BLaER1 (cell line): ENCODE data around the gene SLC9B2.

Source experiments
- H3K27ac ChIP-seq: shearing (Covaris generic); formaldehyde crosslinking; 2 replicates; pipeline ENCODE4 v1.8.1; 2022
- H3K27me3 ChIP-seq: shearing (Covaris generic); formaldehyde crosslinking; 2 replicates; pipeline ENCODE4 v1.8.1; 2022
- H3K36me3 ChIP-seq: shearing (Covaris generic); formaldehyde crosslinking; 2 replicates; pipeline ENCODE4 v1.8.1; 2022
- H3K4me1 ChIP-seq: shearing (Covaris generic); formaldehyde crosslinking; 2 replicates; pipeline ENCODE4 v1.8.1; 2022
- H3K4me2 ChIP-seq: shearing (Covaris generic); formaldehyde crosslinking; 2 replicates; pipeline ENCODE4 v1.8.1; 2022
- H3K4me3 ChIP-seq: shearing (Covaris generic); formaldehyde crosslinking; 2 replicates; pipeline ENCODE4 v1.8.1; 2022
- H3K9ac ChIP-seq: shearing (Covaris generic); formaldehyde crosslinking; 2 replicates; pipeline ENCODE4 v1.8.1; 2022
- H3K9me3 ChIP-seq: shearing (Covaris generic); formaldehyde crosslinking; 2 replicates; pipeline ENCODE4 v1.8.1; 2022
- H4K20me1 ChIP-seq: shearing (Covaris generic); formaldehyde crosslinking; 2 replicates; pipeline ENCODE4 v1.8.1; 2022
- Cebpa-rat ChIP-seq: shearing (Covaris generic); IDR thresholded peaks from 2 replicates; pipeline ENCODE4 v1.8.1; 2022

The SLC9B2 gene

GRCh38 chr4:103026868-103027267, 49.7 kb downstream of the SLC9B2 start:
- Histone ChIP-seq H3K27me3 (no peaks in the 10 kb centered on the region), H3K9ac (no peak overlapping the region), H3K4me1 (no peaks in the 10 kb centered on the region), H3K36me3 (peaks cover 55% of the 10 kb centered on the region; the same call in 1 of the 2 replicates), H3K4me3 (no peak overlapping the region), H4K20me1 (no peaks in the 10 kb centered on the region), H3K27ac (no peak overlapping the region), H3K9me3 (no peaks in the 10 kb centered on the region), H3K4me2 (no peak overlapping the region)
- TF ChIP-seq Cebpa-rat: no peak

GRCh38 chr4:103024996-103025395, 51.6 kb downstream of the SLC9B2 start:
- no peak overlapping the region for H3K9ac ChIP-seq
- H3K4me3 ChIP-seq: no peak overlapping the region
- peaks cover 45% of the 10 kb centered on the region; the same call in 1 of the 2 replicates for H3K36me3 ChIP-seq
- H3K4me1 ChIP-seq: peaks cover 5% of the 10 kb centered on the region
- no peak for TF ChIP-seq Cebpa-rat
- H3K27me3 ChIP-seq: no peaks in the 10 kb centered on the region
- H3K4me2 ChIP-seq: no peak overlapping the region
- H3K27ac ChIP-seq: no peak overlapping the region
- no peaks in the 10 kb centered on the region for H3K9me3 ChIP-seq
- no peaks in the 10 kb centered on the region for H4K20me1 ChIP-seq

GRCh38 chr4:103021120-103021519, 55.4 kb downstream of the SLC9B2 start:
- no peak overlapping the region for H3K27ac ChIP-seq
- H3K4me1 ChIP-seq: peaks cover 17% of the 10 kb centered on the region
- H3K4me3 ChIP-seq: no peak overlapping the region
- TF ChIP-seq Cebpa-rat: no peak
- no peaks in the 10 kb centered on the region for H3K27me3 ChIP-seq
- no peak overlapping the region for H3K4me2 ChIP-seq
- no peaks in the 10 kb centered on the region for H4K20me1 ChIP-seq
- H3K36me3 ChIP-seq: peaks cover 23% of the 10 kb centered on the region; the same call in 1 of the 2 replicates
- no peaks in the 10 kb centered on the region for H3K9me3 ChIP-seq
- H3K9ac ChIP-seq: no peak overlapping the region

GRCh38 chr4:103019308-103020124, 57.0 kb downstream of the SLC9B2 start, which contains the start of gene SLC9B1:
TSS of gene SLC9B1 (minus strand) at chr4:103019705. CDS start at chr4:102991711, 27,994 bp downstream.
- Histone ChIP-seq H3K27ac (peak within 1 kb of the TSS; percentile 90), H4K20me1 (no peaks in the 10 kb centered on the region), H3K4me2 (peak within 1 kb of the TSS; percentile 82), H3K9ac (peak within 1 kb of the TSS; percentile 85), H3K27me3 (no peaks in the 10 kb centered on the region), H3K4me1 (peaks cover 17% of the 10 kb centered on the region), H3K4me3 (peak within 1 kb of the TSS; percentile 73), H3K36me3 (peaks cover 17% of the 10 kb centered on the region; the same call in 1 of the 2 replicates), H3K9me3 (no peaks in the 10 kb centered on the region)
- TF ChIP-seq Cebpa-rat: peak; percentile 92

- Histone ChIP-seq H3K9ac (peak overlapping the region; percentile 85), H3K9me3 (no peaks in the 10 kb centered on the region), H3K27me3 (no peaks in the 10 kb centered on the region), H4K20me1 (no peaks in the 10 kb centered on the region), H3K27ac (peak overlapping the region; percentile 90), H3K4me3 (peak overlapping the region; percentile 73), H3K4me1 (peaks cover 17% of the 10 kb centered on the region), H3K4me2 (peak overlapping the region; percentile 82), H3K36me3 (peaks cover 9% of the 10 kb centered on the region; the same call in 1 of the 2 replicates)
- no peak for TF ChIP-seq Cebpa-rat
These were observed 57.9 kb downstream of the SLC9B2 start for GRCh38 chr4:103018391-103019307.

- no peaks in the 10 kb centered on the region for H3K9me3 ChIP-seq
- H4K20me1 ChIP-seq: no peaks in the 10 kb centered on the region
- no peaks in the 10 kb centered on the region for H3K27me3 ChIP-seq
- H3K4me1 ChIP-seq: no peaks in the 10 kb centered on the region
- TF ChIP-seq Cebpa-rat: no peak
- no peaks in the 10 kb centered on the region for H3K36me3 ChIP-seq
- no peak overlapping the region for H3K27ac ChIP-seq
- no peak overlapping the region for H3K4me3 ChIP-seq
- H3K9ac ChIP-seq: no peak overlapping the region
- no peak overlapping the region for H3K4me2 ChIP-seq
These were observed 64.0 kb downstream of the SLC9B2 start for GRCh38 chr4:103012551-103012950.

GRCh38 chr4:103012060-103012459, 64.5 kb downstream of the SLC9B2 start:
- Histone ChIP-seq H3K4me3 (no peak overlapping the region), H3K9ac (no peak overlapping the region), H3K9me3 (no peaks in the 10 kb centered on the region), H3K36me3 (no peaks in the 10 kb centered on the region), H3K4me1 (no peaks in the 10 kb centered on the region), H3K27ac (no peak overlapping the region), H4K20me1 (no peaks in the 10 kb centered on the region), H3K27me3 (no peaks in the 10 kb centered on the region), H3K4me2 (no peak overlapping the region)
- TF ChIP-seq Cebpa-rat: no peak

- Histone ChIP-seq H3K36me3 (no peaks in the 10 kb centered on the region), H3K4me3 (no peak overlapping the region), H4K20me1 (no peaks in the 10 kb centered on the region), H3K27ac (no peak overlapping the region), H3K4me2 (no peak overlapping the region), H3K27me3 (no peaks in the 10 kb centered on the region), H3K9me3 (no peaks in the 10 kb centered on the region), H3K4me1 (no peaks in the 10 kb centered on the region), H3K9ac (no peak overlapping the region)
- TF ChIP-seq Cebpa-rat: no peak
These were observed 65.1 kb downstream of the SLC9B2 start for GRCh38 chr4:103011378-103012025.

- Histone ChIP-seq H4K20me1 (no peaks in the 10 kb centered on the region), H3K4me2 (no peak overlapping the region), H3K27ac (no peak overlapping the region), H3K9me3 (no peaks in the 10 kb centered on the region), H3K4me3 (no peak overlapping the region), H3K9ac (no peak overlapping the region), H3K36me3 (no peaks in the 10 kb centered on the region), H3K4me1 (no peaks in the 10 kb centered on the region), H3K27me3 (no peaks in the 10 kb centered on the region)
- no peak for TF ChIP-seq Cebpa-rat
These were observed 65.8 kb downstream of the SLC9B2 start for GRCh38 chr4:103010804-103011203.
